Activated CD4-positive, CD25-positive, alpha-beta regulatory T cell treated with anti-CD3 and anti-CD28 coated beads, Interleukin-2, amount 50 U/mL, for 72 hours (primary cell): Measurements from ENCODE around the gene JOSD1.
A peak's percentile ranks its signal among the peaks of the same experiment; 100 is the strongest.
"Not testable (repeated sequence)": the region's sequence is repeated elsewhere in the genome, so short reads cannot be mapped to it uniquely, and the experiment has no call there.

Experiments
- DNase-seq: peaks from one replicate; pipeline ENCODE4 v3.0.0; 2021

The JOSD1 gene

GRCh38 chr22:38675833-38676232, 24.9 kb downstream of the JOSD1 start:
- DNase-seq = no peak

DNA sequence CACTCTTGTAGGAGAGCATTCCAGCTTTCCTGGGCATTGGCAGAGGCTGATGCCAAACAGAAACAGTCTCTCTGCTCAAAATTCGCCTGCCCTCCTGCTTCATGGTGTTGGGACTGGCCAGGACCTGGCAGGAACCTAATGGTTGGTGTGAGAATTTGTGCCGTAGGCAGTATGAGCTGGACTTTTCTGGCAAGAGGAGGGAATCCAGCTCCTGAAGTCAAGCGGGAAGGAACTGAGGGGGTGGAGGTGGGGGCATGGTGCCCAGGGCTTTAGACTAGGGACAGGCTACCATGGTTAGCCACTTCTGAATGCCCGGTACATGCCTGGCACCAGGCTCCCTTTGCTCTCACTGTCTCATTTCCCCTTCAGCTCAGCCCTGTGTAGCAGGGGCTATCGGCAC, 25.9 kb downstream of the JOSD1 start:
- DNase-seq = no peak

GRCh38 chr22:38657045-38657909, 43.5 kb downstream of the JOSD1 start:
- DNase-seq = peak; percentile 43

- peak; percentile 90 for DNase-seq
These were observed 44.3 kb downstream of the JOSD1 start, which contains the start of the genes CBY1 and FAM227A for GRCh38 chr22:38656256-38657044. TSS of gene CBY1 (plus strand) at chr22:38656638. CDS start at chr22:38668055, 11,417 bp downstream. TSS of gene FAM227A (minus strand) at chr22:38656392. CDS start at chr22:38650168, 6,224 bp downstream.

DNA sequence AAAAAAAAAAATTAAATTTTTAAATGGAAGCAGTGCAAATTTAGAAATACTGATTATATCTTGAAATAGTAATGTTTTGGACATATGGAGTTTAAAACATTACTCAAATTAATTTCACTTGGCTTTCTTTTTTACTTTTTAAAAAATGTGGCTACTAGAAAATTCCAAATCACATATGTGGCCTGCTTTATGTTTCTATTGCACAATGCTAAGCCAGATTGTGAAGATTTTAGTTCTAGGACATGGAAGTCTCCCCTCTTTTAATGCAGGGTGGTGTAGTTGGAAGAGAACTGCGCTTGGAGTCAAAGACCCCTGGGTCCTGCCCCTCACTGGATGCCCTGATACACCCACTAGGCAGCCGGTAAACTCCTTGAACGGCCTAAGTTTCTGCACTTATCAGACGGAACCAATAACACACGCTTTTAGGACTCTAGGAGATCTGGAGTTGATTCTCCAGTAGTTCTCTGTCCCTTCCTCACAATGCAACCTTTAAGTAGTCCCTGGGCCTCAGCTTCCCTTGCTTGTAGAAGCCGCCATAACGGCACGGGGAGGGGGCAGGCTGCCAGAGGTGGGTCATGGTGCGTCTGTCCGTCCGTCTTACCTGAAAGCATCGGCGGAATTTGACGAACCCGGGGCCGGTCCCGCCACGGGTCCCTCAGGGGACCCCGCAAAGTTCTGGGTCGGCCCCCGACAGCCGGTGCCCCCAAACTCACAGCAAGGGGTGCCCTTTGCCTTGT, 45.1 kb downstream of the JOSD1 start:
- no peak for DNase-seq

- DNase-seq = no peak
These were observed 47.0 kb downstream of the JOSD1 start for GRCh38 chr22:38653741-38654140.

- no peak for DNase-seq
These were observed 47.9 kb downstream of the JOSD1 start for GRCh38 chr22:38652859-38653258.

GRCh38 chr22:38649841-38650522, 50.8 kb downstream of the JOSD1 start:
- no peak for DNase-seq

GRCh38 chr22:38645430-38645829, 55.3 kb downstream of the JOSD1 start:
- no peak for DNase-seq

DNA sequence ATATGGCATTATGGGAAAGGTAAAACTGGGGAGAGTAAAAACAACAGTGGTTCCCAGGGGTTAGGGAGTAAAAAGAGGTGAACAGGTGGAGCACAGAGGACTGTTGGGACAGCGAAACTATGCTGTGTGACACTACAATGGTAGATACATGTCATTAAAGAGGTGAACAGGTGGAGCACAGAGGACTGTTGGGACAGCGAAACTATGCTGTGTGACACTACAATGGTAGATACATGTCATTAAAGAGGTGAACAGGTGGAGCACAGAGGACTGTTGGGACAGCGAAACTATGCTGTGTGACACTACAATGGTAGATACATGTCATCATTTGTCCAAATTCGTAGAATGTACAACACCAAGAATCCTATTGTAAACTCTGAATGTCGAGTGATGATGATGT, 56.5 kb downstream of the JOSD1 start:
- DNase-seq = not testable (repeated sequence)

- DNase-seq = no peak
These were observed 59.2 kb downstream of the JOSD1 start for GRCh38 chr22:38641476-38642040.

DNA sequence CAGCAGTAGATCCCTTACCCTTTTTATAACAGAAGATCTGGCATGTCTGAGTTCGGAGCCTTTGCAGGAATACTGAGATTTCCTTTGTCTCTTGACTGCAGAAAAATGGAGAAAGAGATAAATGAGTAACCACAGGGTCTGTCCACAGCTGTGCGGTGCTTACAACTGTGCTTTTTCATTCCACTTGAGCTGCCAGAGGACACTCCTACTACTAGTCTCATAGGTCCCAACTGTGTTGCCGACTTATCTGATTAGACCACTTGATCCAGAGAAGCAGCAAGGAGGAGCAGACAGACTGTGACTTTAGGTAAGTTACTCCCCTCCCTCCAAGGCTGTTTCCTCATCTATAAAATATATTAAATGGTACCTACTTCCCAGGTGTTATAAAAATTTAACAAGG, 62.0 kb downstream of the JOSD1 start:
- no peak for DNase-seq

DNA sequence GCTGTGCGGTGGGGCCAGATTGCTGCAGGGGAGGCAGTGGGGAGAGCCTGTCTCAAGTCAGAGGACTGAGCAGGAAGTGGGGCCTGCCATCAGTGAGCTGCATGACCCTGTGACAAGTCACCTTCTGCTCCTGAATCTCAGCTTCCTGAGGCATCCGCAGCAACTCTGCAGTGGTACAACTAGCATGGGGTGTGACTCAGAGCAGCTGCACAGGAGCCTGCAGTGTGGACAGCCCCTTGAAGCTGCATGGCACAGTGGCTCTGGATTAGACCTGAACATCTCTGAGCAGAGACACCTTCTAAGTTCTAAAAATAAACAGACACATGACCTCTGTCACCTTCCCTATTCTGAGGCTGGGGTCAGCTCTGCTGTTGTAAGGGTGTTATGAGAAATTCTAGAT, 62.5 kb downstream of the JOSD1 start:
- no peak for DNase-seq
